ENCODE measurements around the gene ANKRD10.
"Not testable (repeated sequence)": the region's sequence is repeated elsewhere in the genome, so short reads cannot be mapped to it uniquely, and the experiment has no call there.

ANKRD10 gene

DNA sequence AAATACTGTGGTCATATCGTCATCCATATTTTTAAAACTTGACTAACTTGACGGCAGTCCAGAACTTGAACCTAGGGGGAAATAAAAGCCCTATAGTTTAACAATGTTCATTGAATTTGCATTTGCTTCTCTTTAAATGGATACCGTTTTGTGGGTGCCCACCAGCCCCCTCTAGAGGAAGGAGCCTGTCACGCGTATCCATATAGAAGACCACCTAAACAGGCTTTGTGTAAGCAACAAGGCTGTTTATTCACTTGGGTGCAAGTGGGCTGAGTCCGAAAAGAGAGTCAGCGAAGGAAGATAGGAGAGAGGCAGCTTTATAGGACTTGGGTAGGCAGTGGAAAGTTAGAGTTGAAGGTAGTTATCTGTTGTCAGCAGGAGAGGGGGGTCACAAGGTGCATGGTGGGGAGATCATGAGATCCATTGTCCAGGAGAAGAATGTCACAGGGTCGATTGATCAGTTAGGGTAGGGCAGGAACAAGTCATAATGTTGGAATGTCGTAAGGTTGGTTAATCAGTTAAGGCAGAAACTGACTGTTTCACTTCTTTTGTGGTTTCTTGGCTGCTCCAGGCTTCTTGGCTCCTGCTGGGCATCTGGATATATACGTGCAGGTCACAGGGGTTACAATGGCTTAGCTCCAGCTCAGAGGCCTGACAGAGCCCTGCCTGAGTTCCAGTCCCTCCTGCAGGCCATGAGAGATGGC is 42.5 kb upstream of the ANKRD10 start:
- no peak for DNase-seq (ENCODE audit: low spot score)
- TF ChIP-seq, protein P1, sequence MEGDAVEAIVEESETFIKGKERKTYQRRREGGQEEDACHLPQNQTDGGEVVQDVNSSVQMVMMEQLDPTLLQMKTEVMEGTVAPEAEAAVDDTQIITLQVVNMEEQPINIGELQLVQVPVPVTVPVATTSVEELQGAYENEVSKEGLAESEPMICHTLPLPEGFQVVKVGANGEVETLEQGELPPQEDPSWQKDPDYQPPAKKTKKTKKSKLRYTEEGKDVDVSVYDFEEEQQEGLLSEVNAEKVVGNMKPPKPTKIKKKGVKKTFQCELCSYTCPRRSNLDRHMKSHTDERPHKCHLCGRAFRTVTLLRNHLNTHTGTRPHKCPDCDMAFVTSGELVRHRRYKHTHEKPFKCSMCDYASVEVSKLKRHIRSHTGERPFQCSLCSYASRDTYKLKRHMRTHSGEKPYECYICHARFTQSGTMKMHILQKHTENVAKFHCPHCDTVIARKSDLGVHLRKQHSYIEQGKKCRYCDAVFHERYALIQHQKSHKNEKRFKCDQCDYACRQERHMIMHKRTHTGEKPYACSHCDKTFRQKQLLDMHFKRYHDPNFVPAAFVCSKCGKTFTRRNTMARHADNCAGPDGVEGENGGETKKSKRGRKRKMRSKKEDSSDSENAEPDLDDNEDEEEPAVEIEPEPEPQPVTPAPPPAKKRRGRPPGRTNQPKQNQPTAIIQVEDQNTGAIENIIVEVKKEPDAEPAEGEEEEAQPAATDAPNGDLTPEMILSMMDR (IDR thresholded peaks at IDR 0.05; ENCODE audit: borderline replicate concordance, control extremely low read depth, extremely low read depth, insufficient read depth, missing control alignments) = no peak
- in situ Hi-C loops (cut with MboI; ENCODE audit: low sequenced_read_pairs, unreplicated experiment) = no loop called here

DNA sequence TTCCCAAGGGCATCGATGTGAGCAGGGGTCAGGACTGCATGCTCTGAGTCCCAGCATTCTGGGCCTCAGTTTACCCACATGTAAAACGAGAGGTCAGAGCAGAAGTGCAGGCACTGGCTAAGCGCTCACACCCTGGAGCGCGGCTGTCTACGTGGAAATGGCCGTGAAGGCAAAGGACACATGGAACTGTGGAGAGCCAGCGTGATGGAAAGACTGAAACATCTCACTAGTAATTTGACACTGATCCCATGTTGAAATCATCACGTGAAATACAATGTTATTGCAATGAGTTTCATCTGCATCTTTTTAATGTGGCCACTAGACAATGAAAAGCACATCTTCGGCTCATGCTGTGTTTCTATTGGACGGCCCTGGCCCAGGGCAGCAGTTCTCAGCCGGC is 41.3 kb upstream of the ANKRD10 start:
- DNase-seq (ENCODE audit: low spot score); in situ Hi-C loops (cut with MboI; ENCODE audit: low sequenced_read_pairs, unreplicated experiment): not testable (repeated sequence)

DNA sequence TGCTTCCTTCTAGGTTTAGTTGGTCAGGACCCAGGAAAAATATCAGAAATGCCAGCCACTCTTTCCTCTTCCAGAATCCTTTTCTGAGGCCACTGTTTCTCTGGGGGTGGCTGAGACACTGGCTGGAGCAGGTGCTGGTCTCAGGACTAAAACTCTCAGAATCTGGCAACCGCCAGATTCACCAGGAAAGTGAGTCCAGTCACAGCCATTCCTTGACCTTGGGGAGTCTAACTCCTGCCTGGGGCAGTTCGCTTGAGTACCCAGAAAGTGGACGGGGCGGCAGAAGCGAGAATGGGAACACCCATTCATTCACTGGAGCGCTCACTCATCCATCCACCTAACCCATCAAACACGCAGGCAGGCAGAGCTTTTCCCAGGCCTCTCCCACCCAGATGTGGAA is 40.7 kb upstream of the ANKRD10 start:
- in situ Hi-C loops (cut with MboI; ENCODE audit: low sequenced_read_pairs, unreplicated experiment); DNase-seq (ENCODE audit: low spot score): not testable (repeated sequence)

DNA sequence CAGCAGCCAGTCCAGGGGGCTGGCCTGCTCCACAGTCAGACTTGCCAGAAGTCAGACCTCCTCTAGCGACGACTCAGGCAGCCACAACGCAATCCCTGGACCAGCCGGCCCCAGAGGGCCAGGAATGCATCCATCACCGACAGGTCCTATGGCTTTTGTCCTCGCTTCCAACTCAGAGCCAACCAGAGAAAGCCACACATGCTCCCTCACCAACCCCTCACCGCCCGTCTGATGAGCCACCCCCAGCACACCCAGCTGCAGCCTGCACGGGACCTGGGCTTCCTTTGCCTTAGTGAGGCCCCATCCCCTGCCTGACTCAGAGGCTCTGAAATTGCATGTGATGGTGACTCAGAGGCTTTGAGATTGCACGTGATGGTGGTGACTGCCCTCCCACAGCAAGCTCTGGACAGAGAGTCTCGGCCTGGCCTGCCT is 40.2 kb upstream of the ANKRD10 start:
- in situ Hi-C loops (cut with MboI; ENCODE audit: low sequenced_read_pairs, unreplicated experiment) = not testable (repeated sequence)

DNA sequence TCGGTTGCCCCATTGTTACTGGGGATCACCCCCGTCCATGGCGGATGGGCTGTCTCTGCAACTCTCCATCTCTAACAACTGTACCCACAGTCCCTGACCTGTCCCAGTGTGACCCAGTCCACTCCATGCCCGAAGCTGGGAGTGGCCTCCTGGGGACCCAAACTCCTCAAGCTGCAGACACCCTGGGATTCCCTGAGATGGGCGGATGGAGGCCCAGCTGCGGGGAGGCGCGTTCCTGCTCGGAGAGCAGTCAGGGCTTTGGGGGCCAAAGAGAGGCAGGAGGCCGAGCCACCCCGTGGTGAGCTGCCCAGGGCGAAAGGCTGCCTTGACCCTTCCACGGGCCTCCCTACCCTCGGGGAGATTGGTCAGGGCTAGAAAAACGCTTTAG is 39.7 kb upstream of the ANKRD10 start:
- in situ Hi-C loops (cut with MboI; ENCODE audit: low sequenced_read_pairs, unreplicated experiment); DNase-seq (ENCODE audit: low spot score): not testable (repeated sequence)

More for the DNA sequence above, 40.2 kb upstream of the ANKRD10 start:
- not testable (repeated sequence) for DNase-seq (ENCODE audit: low spot score)

DNA sequence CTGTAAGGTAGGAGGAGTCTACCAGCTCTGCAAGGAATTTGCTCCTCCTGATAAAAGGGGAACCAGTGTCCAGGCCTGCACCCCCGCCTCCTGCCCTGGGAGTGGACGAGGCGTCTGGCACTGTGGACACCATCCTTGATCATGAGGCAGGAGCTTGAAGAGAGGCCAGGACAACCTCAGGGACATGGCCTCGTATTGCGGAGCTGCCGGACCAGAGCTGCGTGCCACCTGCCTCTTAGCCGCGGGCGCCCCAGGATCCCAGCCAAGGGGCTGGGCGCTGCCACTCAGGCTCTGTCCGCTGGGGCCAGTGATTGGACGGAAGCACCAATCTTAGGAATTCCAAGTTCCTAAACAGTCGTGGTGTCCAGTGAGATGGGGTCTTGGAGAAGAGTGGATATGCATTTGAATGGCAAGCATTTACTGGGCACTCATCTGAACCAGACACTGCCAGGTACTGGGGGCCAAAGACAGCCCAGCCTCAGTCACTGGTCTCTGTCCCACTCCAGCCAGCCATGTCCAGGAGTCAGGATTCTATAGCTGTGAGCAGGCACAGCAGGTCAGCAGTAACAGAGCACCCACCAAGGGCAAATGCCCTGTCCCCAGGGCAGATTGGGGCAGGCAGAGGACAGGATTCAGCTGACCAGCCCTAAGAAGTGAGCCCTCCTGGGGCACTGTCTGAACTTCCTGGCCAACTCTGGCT is 39.1 kb upstream of the ANKRD10 start:
- in situ Hi-C loops (cut with MboI; ENCODE audit: low sequenced_read_pairs, unreplicated experiment) = no loop called here
- no peak for DNase-seq (ENCODE audit: low spot score)
- TF ChIP-seq, protein P1 (IDR thresholded peaks at IDR 0.05; ENCODE audit: borderline replicate concordance, control extremely low read depth, extremely low read depth, insufficient read depth, missing control alignments) = no peak

DNA sequence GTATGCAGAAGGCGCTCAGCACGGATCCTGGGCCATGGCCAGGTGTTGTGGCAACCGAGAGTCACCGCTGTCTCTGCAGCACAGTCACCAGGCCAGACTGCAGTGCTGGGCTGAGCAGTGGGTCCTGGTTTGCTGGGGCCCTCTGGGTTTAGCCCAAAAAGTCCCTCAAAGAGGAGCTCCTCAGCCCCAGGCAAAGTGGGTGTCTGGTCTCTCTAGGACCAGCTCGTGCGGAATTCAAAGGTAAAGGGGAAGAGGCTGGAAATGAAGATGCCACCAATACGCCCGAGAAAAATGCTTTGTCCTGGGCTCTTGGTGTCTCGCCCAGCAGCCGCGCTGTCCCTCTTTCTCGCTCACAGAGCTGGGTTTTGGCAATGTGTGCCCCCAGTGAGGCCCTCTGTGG is 38.5 kb upstream of the ANKRD10 start:
- TF ChIP-seq, protein P1 (IDR thresholded peaks at IDR 0.05; ENCODE audit: borderline replicate concordance, control extremely low read depth, extremely low read depth, insufficient read depth, missing control alignments) = no peak
- DNase-seq (ENCODE audit: low spot score) = no peak
- in situ Hi-C loops (cut with MboI; ENCODE audit: low sequenced_read_pairs, unreplicated experiment) = no loop called here

DNA sequence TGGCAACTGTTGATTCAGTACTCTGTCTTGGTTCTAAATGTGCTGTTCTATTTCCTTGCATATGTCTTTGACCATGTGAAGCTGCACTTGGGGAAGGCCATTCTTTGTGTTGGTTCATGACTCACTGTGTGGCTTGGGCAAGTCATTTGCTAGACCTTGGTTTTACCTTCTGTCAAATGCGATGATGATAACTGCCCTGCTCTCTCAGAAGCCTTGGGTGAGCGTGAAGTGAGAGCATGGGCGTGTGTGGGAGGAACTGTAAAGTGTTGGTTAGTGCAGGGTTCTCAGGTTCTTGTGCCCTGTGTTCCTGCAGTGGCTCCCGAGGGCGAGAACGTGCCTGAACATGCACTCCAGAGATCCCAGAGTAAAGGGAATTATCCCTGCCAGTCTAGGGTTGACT is 37.3 kb upstream of the ANKRD10 start:
- in situ Hi-C loops (cut with MboI; ENCODE audit: low sequenced_read_pairs, unreplicated experiment); DNase-seq (ENCODE audit: low spot score): not testable (repeated sequence)

DNA sequence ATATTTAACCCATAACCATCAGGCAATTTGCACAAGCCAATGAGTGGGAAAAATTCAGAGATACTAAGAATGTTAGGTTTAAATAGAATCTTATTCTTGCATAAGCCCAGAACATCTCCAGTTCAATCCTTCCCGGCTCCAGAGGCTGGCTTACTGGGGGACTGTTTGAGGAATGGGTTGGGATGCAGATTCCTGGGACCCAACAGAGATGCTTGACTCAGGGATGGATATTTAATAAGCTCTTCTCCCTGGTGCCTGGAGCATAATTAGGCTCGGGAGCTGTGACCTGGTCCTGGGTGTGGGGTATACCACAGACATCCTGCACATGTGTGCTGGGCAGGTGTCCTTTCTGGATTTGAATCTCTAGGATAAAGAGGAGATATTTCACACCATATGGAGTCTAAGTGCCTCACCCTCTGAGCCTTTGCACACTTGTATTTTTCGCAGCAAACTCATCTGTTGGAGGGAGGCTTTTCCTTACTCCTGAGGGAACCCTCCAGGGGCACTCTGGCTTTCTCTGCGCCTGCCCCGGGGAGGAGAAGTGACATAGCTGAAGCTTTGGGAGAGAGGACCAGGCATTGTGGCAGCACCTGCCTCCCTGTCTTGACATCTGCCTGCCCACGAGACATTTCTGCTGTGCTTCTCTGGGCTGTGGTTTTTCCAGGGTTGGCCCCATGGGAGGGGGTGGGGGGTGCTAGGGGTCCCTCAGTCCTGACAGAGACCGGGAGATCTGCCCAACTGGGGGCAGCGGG is 36.1 kb upstream of the ANKRD10 start:
- DNase-seq (ENCODE audit: low spot score) = no peak
- in situ Hi-C loops (cut with MboI; ENCODE audit: low sequenced_read_pairs, unreplicated experiment) = no loop called here
- TF ChIP-seq, protein P1 (IDR thresholded peaks at IDR 0.05; ENCODE audit: borderline replicate concordance, control extremely low read depth, extremely low read depth, insufficient read depth, missing control alignments) = no peak
